ENCODE results near the gene HOXA11. TPM values are rescaled to one million over a fixed set of nuclear protein-coding genes. Genes with fewer than 3 reads are reported as not detected.

Gene HOXA11
- total and polyA plus RNA-seq, 4 donors, result not detected

DNA sequence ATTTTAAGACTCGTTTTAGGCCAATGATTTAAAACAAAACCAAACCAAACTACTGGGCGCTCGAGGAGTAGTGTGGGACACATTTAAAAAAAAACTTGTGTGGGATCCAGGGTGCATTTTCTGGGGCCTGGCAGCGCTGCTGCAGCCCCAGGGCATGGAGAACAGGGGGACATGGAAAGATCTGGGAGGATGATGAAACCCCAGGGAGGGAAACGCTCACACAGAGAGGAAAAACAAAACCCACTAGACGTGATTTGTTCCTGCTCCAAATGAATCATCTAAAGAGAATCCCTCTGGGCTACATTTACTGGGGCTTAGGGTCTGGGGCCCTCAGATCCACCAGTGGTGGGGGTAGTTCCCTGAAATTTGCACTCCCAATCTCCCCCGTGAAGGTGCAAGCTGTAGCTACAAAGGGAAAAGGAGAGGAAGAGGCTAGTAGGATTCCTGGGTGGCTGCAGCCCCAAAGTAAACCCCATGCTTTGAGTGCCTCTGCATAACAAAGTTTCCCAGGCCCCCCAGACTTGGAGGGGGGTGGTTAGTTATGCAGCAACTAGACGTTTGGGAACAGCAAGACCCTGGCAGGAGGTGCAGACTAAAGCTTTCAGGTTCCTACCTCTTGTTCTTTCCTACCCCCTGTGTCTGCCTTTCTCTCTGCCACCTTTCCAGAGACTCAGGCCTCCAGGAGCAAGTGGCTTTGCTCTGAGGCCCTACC, 29.4 kb upstream of the HOXA11 start (continued):
- TF ChIP-seq, protein P1, sequence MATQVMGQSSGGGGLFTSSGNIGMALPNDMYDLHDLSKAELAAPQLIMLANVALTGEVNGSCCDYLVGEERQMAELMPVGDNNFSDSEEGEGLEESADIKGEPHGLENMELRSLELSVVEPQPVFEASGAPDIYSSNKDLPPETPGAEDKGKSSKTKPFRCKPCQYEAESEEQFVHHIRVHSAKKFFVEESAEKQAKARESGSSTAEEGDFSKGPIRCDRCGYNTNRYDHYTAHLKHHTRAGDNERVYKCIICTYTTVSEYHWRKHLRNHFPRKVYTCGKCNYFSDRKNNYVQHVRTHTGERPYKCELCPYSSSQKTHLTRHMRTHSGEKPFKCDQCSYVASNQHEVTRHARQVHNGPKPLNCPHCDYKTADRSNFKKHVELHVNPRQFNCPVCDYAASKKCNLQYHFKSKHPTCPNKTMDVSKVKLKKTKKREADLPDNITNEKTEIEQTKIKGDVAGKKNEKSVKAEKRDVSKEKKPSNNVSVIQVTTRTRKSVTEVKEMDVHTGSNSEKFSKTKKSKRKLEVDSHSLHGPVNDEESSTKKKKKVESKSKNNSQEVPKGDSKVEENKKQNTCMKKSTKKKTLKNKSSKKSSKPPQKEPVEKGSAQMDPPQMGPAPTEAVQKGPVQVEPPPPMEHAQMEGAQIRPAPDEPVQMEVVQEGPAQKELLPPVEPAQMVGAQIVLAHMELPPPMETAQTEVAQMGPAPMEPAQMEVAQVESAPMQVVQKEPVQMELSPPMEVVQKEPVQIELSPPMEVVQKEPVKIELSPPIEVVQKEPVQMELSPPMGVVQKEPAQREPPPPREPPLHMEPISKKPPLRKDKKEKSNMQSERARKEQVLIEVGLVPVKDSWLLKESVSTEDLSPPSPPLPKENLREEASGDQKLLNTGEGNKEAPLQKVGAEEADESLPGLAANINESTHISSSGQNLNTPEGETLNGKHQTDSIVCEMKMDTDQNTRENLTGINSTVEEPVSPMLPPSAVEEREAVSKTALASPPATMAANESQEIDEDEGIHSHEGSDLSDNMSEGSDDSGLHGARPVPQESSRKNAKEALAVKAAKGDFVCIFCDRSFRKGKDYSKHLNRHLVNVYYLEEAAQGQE (IDR thresholded peaks at IDR 0.05), result no peak

DNA sequence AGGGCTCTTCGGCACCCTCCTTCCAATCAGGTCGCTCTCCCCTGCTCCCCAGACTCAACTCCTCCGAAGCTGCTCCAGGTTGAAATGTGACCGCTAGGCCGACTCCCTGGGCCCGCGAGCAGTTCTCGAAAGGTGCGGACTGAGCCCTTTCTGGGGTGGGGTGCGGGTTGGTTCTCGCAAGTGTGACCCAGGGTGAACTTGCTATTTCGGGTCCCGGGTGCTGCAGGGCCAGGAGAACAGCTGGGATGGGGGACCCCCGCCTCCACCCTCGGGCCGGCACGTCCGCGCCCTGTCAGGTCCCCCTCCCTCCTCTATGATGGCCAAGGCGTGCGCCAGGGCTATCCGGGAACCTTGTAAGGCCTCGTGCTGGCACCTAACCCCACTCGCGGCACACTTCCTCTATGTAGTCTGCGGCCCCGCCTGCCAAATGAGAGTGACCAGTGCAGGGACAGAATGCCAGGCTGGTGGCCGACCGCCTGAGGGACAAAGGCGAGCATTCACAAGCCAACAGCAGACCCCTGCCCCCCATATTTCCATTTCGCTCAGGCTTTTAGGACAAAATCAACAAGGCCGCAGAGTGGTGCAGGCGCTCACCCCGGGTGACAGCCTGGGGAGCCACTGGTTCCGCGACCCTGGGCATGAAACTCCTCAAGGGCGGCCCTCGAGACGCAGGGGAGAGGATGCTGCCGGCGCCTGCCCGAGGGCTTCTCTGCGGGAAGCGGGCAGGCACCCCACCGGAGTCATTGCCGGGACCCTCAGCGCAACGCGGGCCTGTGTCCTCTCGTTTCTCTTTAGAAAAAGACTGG, 28.6 kb upstream of the HOXA11 start:
- Histone ChIP-seq H3K9me3 (ENCODE audit: control insufficient read depth in 4 of 4, low read length in 3 of 4) (no peaks in the 10 kb centered on the region), H3K9ac (ENCODE audit: low read depth in 1 of 2, low read length in 2 of 2) (no peak overlapping the region), H3K4me1 (ENCODE audit: control insufficient read depth in 4 of 4, insufficient read depth in 4 of 4, low read length in 3 of 4) (peaks cover 6 to 10% (median 7%) of the 10 kb centered on the region in 4 donors), H3K4me3 (ENCODE audit: low read depth in 1 of 3, low read length in 3 of 3) (no peak overlapping the region), H3K36me3 (ENCODE audit: control insufficient read depth in 4 of 4, insufficient read depth in 3 of 4, low read depth in 1 of 4, low read length in 3 of 4) (no peaks in the 10 kb centered on the region), H3K27ac (ENCODE audit: low read depth in 1 of 2, low read length in 2 of 2) (no peak overlapping the region), H3K27me3 (ENCODE audit: control insufficient read depth in 4 of 4, insufficient read depth in 4 of 4, low read length in 3 of 4) (peaks cover 0 to 10% (median 7%) of the 10 kb centered on the region in 4 donors)
- DNase-seq (ENCODE audit: low spot score), result no peak
- TF ChIP-seq FOXA1 (IDR thresholded peaks at IDR 0.05) (no peak), HNF4G (IDR thresholded peaks at IDR 0.05) (no peak), SP1 (IDR thresholded peaks at IDR 0.05) (no peak), EGR1 (IDR thresholded peaks at IDR 0.05; ENCODE audit: low read depth in 2 of 2) (no peak), TAF1 (conservative IDR thresholded peaks at IDR 0.05) (no peak), NR2F2 (IDR thresholded peaks at IDR 0.05) (no peak), RXRA (IDR thresholded peaks at IDR 0.05) (no peak), GABPA (IDR thresholded peaks at IDR 0.05 in 1 of 2, conservative IDR thresholded peaks at IDR 0.05 in 1 of 2) (no peak), HNF4A (conservative IDR thresholded peaks at IDR 0.05) (no peak), YY1 (IDR thresholded peaks at IDR 0.05) (no peak), FOXA2 (IDR thresholded peaks at IDR 0.05) (no peak), JUND (IDR thresholded peaks at IDR 0.05) (no peak), RAD21 (IDR thresholded peaks at IDR 0.05) (no peak)
- TF ChIP-seq, protein P2, sequence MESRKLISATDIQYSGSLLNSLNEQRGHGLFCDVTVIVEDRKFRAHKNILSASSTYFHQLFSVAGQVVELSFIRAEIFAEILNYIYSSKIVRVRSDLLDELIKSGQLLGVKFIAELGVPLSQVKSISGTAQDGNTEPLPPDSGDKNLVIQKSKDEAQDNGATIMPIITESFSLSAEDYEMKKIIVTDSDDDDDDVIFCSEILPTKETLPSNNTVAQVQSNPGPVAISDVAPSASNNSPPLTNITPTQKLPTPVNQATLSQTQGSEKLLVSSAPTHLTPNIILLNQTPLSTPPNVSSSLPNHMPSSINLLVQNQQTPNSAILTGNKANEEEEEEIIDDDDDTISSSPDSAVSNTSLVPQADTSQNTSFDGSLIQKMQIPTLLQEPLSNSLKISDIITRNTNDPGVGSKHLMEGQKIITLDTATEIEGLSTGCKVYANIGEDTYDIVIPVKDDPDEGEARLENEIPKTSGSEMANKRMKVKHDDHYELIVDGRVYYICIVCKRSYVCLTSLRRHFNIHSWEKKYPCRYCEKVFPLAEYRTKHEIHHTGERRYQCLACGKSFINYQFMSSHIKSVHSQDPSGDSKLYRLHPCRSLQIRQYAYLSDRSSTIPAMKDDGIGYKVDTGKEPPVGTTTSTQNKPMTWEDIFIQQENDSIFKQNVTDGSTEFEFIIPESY (IDR thresholded peaks at IDR 0.05), result no peak
- TF ChIP-seq, protein P3, sequence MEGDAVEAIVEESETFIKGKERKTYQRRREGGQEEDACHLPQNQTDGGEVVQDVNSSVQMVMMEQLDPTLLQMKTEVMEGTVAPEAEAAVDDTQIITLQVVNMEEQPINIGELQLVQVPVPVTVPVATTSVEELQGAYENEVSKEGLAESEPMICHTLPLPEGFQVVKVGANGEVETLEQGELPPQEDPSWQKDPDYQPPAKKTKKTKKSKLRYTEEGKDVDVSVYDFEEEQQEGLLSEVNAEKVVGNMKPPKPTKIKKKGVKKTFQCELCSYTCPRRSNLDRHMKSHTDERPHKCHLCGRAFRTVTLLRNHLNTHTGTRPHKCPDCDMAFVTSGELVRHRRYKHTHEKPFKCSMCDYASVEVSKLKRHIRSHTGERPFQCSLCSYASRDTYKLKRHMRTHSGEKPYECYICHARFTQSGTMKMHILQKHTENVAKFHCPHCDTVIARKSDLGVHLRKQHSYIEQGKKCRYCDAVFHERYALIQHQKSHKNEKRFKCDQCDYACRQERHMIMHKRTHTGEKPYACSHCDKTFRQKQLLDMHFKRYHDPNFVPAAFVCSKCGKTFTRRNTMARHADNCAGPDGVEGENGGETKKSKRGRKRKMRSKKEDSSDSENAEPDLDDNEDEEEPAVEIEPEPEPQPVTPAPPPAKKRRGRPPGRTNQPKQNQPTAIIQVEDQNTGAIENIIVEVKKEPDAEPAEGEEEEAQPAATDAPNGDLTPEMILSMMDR (IDR thresholded peaks at IDR 0.05; ENCODE audit: low read depth, low read length, missing input control), result no peak
- TF ChIP-seq, protein P1 (IDR thresholded peaks at IDR 0.05), result no peak
- TF ChIP-seq, protein P4, sequence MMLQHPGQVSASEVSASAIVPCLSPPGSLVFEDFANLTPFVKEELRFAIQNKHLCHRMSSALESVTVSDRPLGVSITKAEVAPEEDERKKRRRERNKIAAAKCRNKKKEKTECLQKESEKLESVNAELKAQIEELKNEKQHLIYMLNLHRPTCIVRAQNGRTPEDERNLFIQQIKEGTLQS (IDR thresholded peaks at IDR 0.05), result no peak
- TF ChIP-seq, protein P5, sequence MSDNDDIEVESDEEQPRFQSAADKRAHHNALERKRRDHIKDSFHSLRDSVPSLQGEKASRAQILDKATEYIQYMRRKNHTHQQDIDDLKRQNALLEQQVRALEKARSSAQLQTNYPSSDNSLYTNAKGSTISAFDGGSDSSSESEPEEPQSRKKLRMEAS (IDR thresholded peaks at IDR 0.05), result no peak
- 36% methylated on average over 50 of the region's 50 CpGs for WGBS
